GM23338 (cell line): ENCODE measurements around the gene NEU4. TPM values are rescaled to one million over a fixed set of nuclear protein-coding genes. Genes with fewer than 3 reads are reported as not detected.

Source experiments
- ATAC-seq: fragments of 200-7000 bp; cut with Tn5 transposase; 3 replicates; pipeline ENCODE4 v1.9.1; 2020
- DNase-seq: peaks from one replicate; pipeline ENCODE4 v3.0.0-alpha.2; 2015; ENCODE audit warnings: low spot score
- H2AFZ ChIP-seq: fragments of 200-600 bp; sonication (generic); 2 replicates; pipeline ENCODE4 v1.8.0; 2016; ENCODE audit warnings: antibody characterized with exemption, mild to moderate bottlenecking, moderate library complexity
- H3F3A ChIP-seq: fragments of 200-600 bp; sonication (generic); replicated peaks from 2 replicates; pipeline ENCODE4 v1.8.0; 2017; ENCODE audit warnings: antibody characterized with exemption, mixed run types, low read depth
- H3K27ac ChIP-seq: fragments of 200-600 bp; sonication (generic); 2 replicates; pipeline ENCODE4 v1.6.1; 2016; ENCODE audit warnings: low read depth
- H3K27me3 ChIP-seq: fragments of 200-600 bp; sonication (generic); 2 replicates; pipeline ENCODE4 v1.8.0; 2016; ENCODE audit warnings: mild to moderate bottlenecking, mixed run types, moderate library complexity; ENCODE audit not compliant: insufficient read depth
- H3K36me3 ChIP-seq: fragments of 200-600 bp; sonication (generic); 2 replicates; pipeline ENCODE4 v1.8.0; 2016; ENCODE audit warnings: mild to moderate bottlenecking; ENCODE audit not compliant: insufficient read depth
- H3K4me1 ChIP-seq: fragments of 200-600 bp; sonication (generic); 2 replicates; pipeline ENCODE4 v1.8.0; 2016; ENCODE audit warnings: mild to moderate bottlenecking, moderate library complexity; ENCODE audit not compliant: insufficient read depth
- H3K4me2 ChIP-seq: fragments of 200-600 bp; sonication (generic); 2 replicates; pipeline ENCODE4 v1.7.1; 2017; ENCODE audit warnings: mixed run types
- H3K4me3 ChIP-seq: fragments of 200-600 bp; sonication (generic); 2 replicates; pipeline ENCODE4 v1.6.1; 2016; ENCODE audit warnings: mixed run types
- H3K79me2 ChIP-seq: fragments of 200-600 bp; sonication (generic); replicated peaks from 2 replicates; pipeline ENCODE4 v1.8.0; 2017; ENCODE audit warnings: mild to moderate bottlenecking; ENCODE audit not compliant: insufficient read depth
- H3K9me2 ChIP-seq: fragments of 200-600 bp; sonication (generic); 2 replicates; pipeline ENCODE4 v1.8.0; 2017; ENCODE audit not compliant: insufficient read depth
- H4K20me1 ChIP-seq: fragments of 200-600 bp; sonication (generic); replicated peaks from 2 replicates; pipeline ENCODE4 v1.8.0; 2017; ENCODE audit warnings: mild to moderate bottlenecking; ENCODE audit not compliant: insufficient read depth
- H3K27ac Mint-ChIP-seq: 2 replicates; pipeline ENCODE4 v1.8.0; 2020; ENCODE audit warnings: inconsistent platforms, mild to moderate bottlenecking, moderate library complexity, mixed read lengths
- H3K27me3 Mint-ChIP-seq: 3 replicates; pipeline ENCODE4 v1.8.0; 2022; ENCODE audit warnings: low read depth, mild to moderate bottlenecking, moderate library complexity, mixed read lengths, inconsistent platforms; ENCODE audit not compliant: insufficient read depth, poor library complexity
- H3K36me3 Mint-ChIP-seq: 3 replicates; pipeline ENCODE4 v1.8.0; 2021; ENCODE audit warnings: low read depth, mild to moderate bottlenecking, inconsistent platforms, moderate library complexity, mixed read lengths
- H3K4me1 Mint-ChIP-seq: 3 replicates; pipeline ENCODE4 v1.8.0; 2020; ENCODE audit warnings: mild to moderate bottlenecking, inconsistent platforms, mixed read lengths
- H3K4me3 Mint-ChIP-seq: 3 replicates; pipeline ENCODE4 v1.8.0; 2021; ENCODE audit warnings: moderate library complexity, mild to moderate bottlenecking, inconsistent platforms, mixed read lengths
- H3K9me3 Mint-ChIP-seq: 3 replicates; pipeline ENCODE4 v1.8.0; 2020; ENCODE audit warnings: moderate library complexity, mild to moderate bottlenecking, inconsistent platforms, mixed read lengths
- CTCF ChIP-seq, 2 experiments: fragments of 200-600 bp in 1 of 2; sonication (generic) in 1 of 2; conservative IDR thresholded peaks; 2 replicates each; pipeline versions ENCODE4 v1.5.1 to v1.6.1; 2016 to 2017; ENCODE audit warnings: antibody characterized with exemption in 2 of 2, low read depth in 2 of 2, mild to moderate bottlenecking in 2 of 2, moderate library complexity in 1 of 2
- EZH2 ChIP-seq: fragments of 200-600 bp; sonication (generic); IDR thresholded peaks from one replicate; pipeline ENCODE4 v1.8.0; 2017; ENCODE audit warnings: antibody characterized with exemption, mild to moderate bottlenecking, low read depth; ENCODE audit not compliant: unreplicated experiment
- EZH2phosphoT487 ChIP-seq: fragments of 200-600 bp; sonication (generic); IDR thresholded peaks from one replicate; pipeline ENCODE4 v1.8.1; 2018; ENCODE audit warnings: antibody characterized with exemption; ENCODE audit not compliant: unreplicated experiment
- POLR2AphosphoS5 ChIP-seq: IDR thresholded peaks from 2 replicates; pipeline ENCODE4 v1.6.1; 2016; ENCODE audit warnings: antibody characterized with exemption, low read depth
- REST ChIP-seq: IDR thresholded peaks from one replicate; pipeline ENCODE4 v1.6.1; 2018; ENCODE audit warnings: antibody characterized with exemption; ENCODE audit not compliant: unreplicated experiment
- ZNF114 ChIP-seq: fragments of 250-450 bp; sonication (Bioruptor Pico); IDR thresholded peaks from 2 replicates; pipeline ENCODE4 v1.5.0; 2020; ENCODE audit warnings: mild to moderate bottlenecking, moderate library complexity
- ZNF331 ChIP-seq: fragments of 250-450 bp; sonication (Bioruptor Pico); IDR thresholded peaks from 2 replicates; pipeline ENCODE4 v1.5.0; 2020; ENCODE audit warnings: low read depth, mild to moderate bottlenecking, moderate library complexity
- polyA plus RNA-seq: library from polyadenylated mRNA; unstranded; fragments of >200 nt; fragmentation: Nextera tagmentation; extraction: Ambion mirVana; gene quantifications from 2 replicates; pipeline ENCODE4 v1.2.1, GENCODE V29; 2016
- total RNA-seq: library from RNA; depleted of rRNA; stranded (reverse); fragments of >200 nt; shearing (Covaris generic); gene quantifications from 2 replicates; pipeline ENCODE4 v1.2.3, GENCODE V29; 2014

NEU4 gene
- total and polyA plus RNA-seq, 2 experiments from 2014 or later, result 0.29 to 1.2 TPM

GRCh38 chr2:241811952-241812729 lies 3.1 kb downstream of the NEU4 start:
- Histone ChIP-seq H3K27ac (no peak overlapping the region), H3K4me2 (no peak overlapping the region), H3K79me2 (no peaks in the 10 kb centered on the region), H3K9me2 (no peaks in the 10 kb centered on the region), H3K36me3 (no peaks in the 10 kb centered on the region), H2AFZ (no peak overlapping the region), H3K27me3 (no peaks in the 10 kb centered on the region), H3K4me1 (0 out of 2 replicates have a peak, but pooled peaks cover 6% of the 10 kb centered on the region), H3F3A (peaks cover 11% of the 10 kb centered on the region; the same call in 1 of the 2 replicates), H4K20me1 (no peaks in the 10 kb centered on the region), H3K4me3 (no peak overlapping the region)
- Mint-ChIP-seq H3K4me3 (no peak overlapping the region), H3K36me3 (no peaks in the 10 kb centered on the region; the same call in 2 of the 3 replicates), H3K27me3 (peaks cover 16% of the 10 kb centered on the region), H3K27ac (no peak overlapping the region), H3K9me3 (no peaks in the 10 kb centered on the region), H3K4me1 (peaks cover 14% of the 10 kb centered on the region)
- ATAC-seq (no peak), DNase-seq (no peak)
- TF ChIP-seq POLR2AphosphoS5 (no peak), ZNF331 (CRISPR knock-in tag) (no peak), EZH2phosphoT487 (no peak), REST (no peak), CTCF (conservative IDR thresholded peaks at IDR 0.05; ENCODE audit: low read depth in 2 of 2) (no peak), EZH2 (no peak)

GRCh38 chr2:241812730-241813643 lies 4.0 kb downstream of the NEU4 start:
- Histone ChIP-seq H2AFZ (no peak overlapping the region), H3K79me2 (no peaks in the 10 kb centered on the region), H3K4me3 (no peak overlapping the region), H3K9me2 (no peaks in the 10 kb centered on the region), H4K20me1 (no peaks in the 10 kb centered on the region), H3K27ac (no peak overlapping the region), H3K4me1 (0 out of 2 replicates have a peak, but pooled peaks cover 6% of the 10 kb centered on the region), H3K36me3 (no peaks in the 10 kb centered on the region), H3K27me3 (no peaks in the 10 kb centered on the region), H3K4me2 (no peak overlapping the region), H3F3A (peaks cover 11% of the 10 kb centered on the region; the same call in 1 of the 2 replicates)
- no peak for TF ChIP-seq ZNF114 (CRISPR knock-in tag)
- H3K27me3 Mint-ChIP-seq, result peaks cover 18% of the 10 kb centered on the region
- ATAC-seq (no peak), DNase-seq (no peak)
- no peak overlapping the region for H3K27ac Mint-ChIP-seq
- H3K36me3 Mint-ChIP-seq, result no peaks in the 10 kb centered on the region; the same call in 2 of the 3 replicates
- no peak overlapping the region for H3K4me3 Mint-ChIP-seq
- H3K9me3 Mint-ChIP-seq, result no peaks in the 10 kb centered on the region
- peaks cover 13% of the 10 kb centered on the region for H3K4me1 Mint-ChIP-seq
